GM10248 (cell line): ENCODE results near the gene PRKCA.

Experiments used
- CTCF ChIA-PET: fragments of 300-600 bp; sonication (Branson Sonifier 250); formaldehyde crosslinking; extraction: SDS; loops from one replicate; lab custom pipeline; 2021; ENCODE audit warnings: antibody characterized with exemption; lab: Yijun Ruan, JAX
- POLR2A ChIA-PET: fragments of 350-650 bp; sonication (Branson Sonifier 250); formaldehyde crosslinking; extraction: SDS; loops from one replicate; lab custom pipeline; 2020; ENCODE audit warnings: antibody characterized with exemption; lab: Yijun Ruan, JAX
- DNase-seq: peaks from one replicate; pipeline ENCODE4 v3.0.0; 2012; ENCODE audit errors: extremely low spot score
- TF ChIP-seq, protein P1 (sequence below): IDR thresholded peaks from 2 replicates; pipeline ENCODE4 v1.5.1; 2012; ENCODE audit warnings: mild to moderate bottlenecking, low read depth; ENCODE audit errors: extremely low read depth, missing control alignments, control extremely low read depth

The PRKCA gene

DNA sequence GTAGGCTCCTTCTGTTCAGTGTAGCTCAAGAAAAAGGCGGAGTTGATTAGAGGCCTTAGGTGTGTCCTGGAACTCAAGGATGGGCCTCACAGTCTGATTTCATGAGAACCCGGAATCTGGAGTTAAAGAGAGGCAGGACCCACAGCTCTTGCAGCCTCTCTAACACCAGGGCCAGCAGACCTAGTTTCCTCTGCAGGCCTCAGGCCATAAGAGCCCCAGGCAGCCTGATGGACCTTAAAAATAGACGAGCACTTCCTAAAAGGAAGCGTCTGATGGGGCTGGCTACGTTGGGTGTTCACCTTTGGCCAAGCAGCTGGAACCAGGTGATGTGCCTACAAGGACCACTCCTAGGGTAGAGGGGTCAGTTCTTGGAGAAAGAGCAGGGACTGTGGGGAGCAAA, 540.1 kb downstream of the PRKCA start:
- ChIA-PET CTCF (no interaction called here), POLR2A (no interaction called here)
- no peak for DNase-seq
- TF ChIP-seq, protein P1, sequence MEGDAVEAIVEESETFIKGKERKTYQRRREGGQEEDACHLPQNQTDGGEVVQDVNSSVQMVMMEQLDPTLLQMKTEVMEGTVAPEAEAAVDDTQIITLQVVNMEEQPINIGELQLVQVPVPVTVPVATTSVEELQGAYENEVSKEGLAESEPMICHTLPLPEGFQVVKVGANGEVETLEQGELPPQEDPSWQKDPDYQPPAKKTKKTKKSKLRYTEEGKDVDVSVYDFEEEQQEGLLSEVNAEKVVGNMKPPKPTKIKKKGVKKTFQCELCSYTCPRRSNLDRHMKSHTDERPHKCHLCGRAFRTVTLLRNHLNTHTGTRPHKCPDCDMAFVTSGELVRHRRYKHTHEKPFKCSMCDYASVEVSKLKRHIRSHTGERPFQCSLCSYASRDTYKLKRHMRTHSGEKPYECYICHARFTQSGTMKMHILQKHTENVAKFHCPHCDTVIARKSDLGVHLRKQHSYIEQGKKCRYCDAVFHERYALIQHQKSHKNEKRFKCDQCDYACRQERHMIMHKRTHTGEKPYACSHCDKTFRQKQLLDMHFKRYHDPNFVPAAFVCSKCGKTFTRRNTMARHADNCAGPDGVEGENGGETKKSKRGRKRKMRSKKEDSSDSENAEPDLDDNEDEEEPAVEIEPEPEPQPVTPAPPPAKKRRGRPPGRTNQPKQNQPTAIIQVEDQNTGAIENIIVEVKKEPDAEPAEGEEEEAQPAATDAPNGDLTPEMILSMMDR = no peak

DNA sequence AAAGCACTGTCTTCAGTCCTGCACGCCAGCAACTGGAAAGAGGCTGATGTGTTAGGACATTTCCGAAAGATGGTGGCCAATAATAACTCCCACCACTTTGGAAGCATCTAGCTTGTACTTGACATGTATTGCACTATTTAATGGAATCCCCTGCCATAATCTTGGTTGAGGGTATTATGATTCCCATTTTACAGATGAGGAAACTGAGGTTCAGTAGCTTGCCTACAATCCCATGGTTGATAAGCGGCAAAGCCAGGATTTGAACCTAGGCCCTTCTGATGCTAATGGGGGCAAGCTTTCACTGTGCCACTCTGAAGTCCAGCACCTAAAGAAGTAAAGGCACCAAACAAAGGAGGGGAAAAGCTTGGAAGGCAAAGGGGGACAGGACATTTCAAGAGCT, 540.5 kb downstream of the PRKCA start:
- TF ChIP-seq, protein P1 = no peak
- ChIA-PET CTCF (no interaction called here), POLR2A (no interaction called here)
- no peak for DNase-seq

DNA sequence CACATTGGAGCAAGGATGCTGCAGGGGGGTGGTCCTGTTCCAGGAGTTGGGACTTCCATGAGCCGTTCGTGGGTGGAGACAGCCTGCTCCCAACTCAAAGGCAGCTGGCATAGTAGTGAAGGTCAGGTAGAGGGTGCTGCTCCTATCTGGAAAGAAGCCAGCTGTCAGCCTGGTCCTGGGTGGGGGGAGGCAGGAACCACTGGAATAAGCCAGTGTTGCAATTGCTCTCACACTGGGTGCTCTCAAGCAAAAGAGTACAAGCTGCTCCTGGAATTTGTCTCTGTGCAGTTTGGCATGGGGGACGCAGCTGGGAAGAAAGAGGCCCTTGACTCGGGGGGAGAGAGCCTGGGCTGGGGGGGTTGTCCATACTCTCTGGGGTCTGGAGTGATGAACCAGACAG, 541.2 kb downstream of the PRKCA start:
- POLR2A ChIA-PET = interaction anchor here (0.5 kb wide), 1 partner anchor 40 kb away, joined by 3 read pairs; no protein-coding TSS in a partner anchor
- no peak for DNase-seq
- CTCF ChIA-PET = no interaction called here
- TF ChIP-seq, protein P1 = no peak

DNA sequence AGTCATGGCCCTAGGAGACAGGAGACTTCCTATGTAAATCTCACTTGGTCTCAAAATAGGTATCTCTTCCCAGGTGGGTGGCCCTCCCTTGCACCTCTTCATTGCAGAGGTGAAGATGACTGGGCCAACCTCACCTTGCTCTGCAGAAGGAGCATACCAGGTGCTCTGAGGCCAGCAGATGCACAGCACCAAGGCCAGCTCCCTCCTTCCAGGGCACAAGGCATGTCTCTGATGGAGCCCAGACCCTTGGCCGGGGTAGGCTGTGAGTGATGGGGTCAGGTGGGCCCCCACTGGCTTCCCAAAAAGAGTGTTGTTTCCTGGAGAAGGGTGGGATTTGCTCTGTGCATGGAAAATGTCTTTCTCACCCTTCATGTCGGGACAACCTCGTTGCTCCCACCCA, 545.3 kb downstream of the PRKCA start:
- ChIA-PET CTCF (no interaction called here), POLR2A (no interaction called here)
- TF ChIP-seq, protein P1 = no peak
- DNase-seq = no peak

DNA sequence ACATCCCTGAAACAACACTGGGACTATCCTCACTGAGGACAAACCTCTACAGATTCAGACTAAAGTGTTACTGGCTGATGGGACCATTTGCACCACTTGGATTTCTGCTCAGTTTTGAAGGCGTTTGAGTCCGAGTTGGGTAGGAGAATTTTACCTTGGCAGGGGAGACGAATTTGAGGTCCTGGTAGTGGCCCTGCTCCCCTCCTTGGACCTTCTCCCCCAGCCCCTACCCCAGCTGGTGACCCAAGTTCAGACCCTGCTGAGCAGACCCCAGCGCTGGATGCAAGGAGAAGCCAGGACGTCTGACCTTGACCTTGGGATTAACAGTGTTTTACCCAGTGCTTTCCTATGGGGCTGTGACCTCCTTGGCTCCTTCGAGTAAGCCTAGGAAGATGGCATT, 546.1 kb downstream of the PRKCA start:
- DNase-seq = no peak
- CTCF ChIA-PET = no interaction called here
- TF ChIP-seq, protein P1 = no peak
- POLR2A ChIA-PET = no interaction called here

- ChIA-PET POLR2A (no interaction called here), CTCF (no interaction called here)
- DNase-seq = no peak
- TF ChIP-seq, protein P1 = no peak
Observed at GRCh38 chr17:66849032-66849655, 546.7 kb downstream of the PRKCA start.
